ENCODE data around the gene DGKI. TPM values are rescaled to one million over a fixed set of nuclear protein-coding genes. Genes with fewer than 3 reads are reported as not detected.
A peak's percentile ranks its signal among the peaks of the same experiment; 100 is the strongest.

DGKI gene
- total and polyA plus RNA-seq, 4 donors: 1.1 to 11.3 (median 5.2) TPM

DNA sequence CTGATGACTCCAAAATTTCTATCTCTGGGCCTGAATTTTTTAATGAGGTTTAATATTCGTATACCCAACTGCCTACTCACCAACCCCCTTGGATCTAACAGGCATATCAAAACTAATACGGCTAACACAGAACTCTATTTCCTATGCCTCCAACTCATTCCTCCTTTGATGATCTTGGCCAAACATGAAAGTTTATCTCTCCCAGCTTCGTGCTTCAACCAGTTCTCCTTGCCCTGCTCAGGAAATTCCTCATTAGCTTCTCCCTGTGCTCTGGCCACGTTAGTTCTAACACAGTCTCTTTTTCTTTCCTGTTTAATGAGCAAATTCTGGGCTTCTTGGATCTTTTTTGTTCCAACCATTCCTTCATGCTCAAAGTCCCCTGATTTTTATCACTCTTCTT, 364.3 kb downstream of the DGKI start:
- Histone ChIP-seq H3K4me1 (ENCODE audit: control insufficient read depth in 1 of 2, insufficient read depth in 2 of 2, low read length in 2 of 2) (no peaks in the 10 kb centered on the region), H3K9me3 (ENCODE audit: control insufficient read depth, low read length) (no peaks in the 10 kb centered on the region), H3K27ac (ENCODE audit: low read depth in 1 of 2, low read length in 2 of 2) (no peak overlapping the region), H3K4me3 (ENCODE audit: low read length in 2 of 2) (no peak overlapping the region), H3K36me3 (ENCODE audit: control insufficient read depth in 1 of 2, insufficient read depth in 2 of 2, low read length in 1 of 2) (no peaks in the 10 kb centered on the region), H3K27me3 (ENCODE audit: control insufficient read depth in 1 of 2, insufficient read depth in 2 of 2, low read length in 1 of 2) (no peaks in the 10 kb centered on the region)
- no peak for ATAC-seq (ENCODE audit: low FRiP score)
- no peak for DNase-seq
- intact Hi-C loops (cut with DNase I): no loop called here
- WGBS, 2 donors: 37 to 41% methylated on average over 4 of the region's 4 CpGs

DNA sequence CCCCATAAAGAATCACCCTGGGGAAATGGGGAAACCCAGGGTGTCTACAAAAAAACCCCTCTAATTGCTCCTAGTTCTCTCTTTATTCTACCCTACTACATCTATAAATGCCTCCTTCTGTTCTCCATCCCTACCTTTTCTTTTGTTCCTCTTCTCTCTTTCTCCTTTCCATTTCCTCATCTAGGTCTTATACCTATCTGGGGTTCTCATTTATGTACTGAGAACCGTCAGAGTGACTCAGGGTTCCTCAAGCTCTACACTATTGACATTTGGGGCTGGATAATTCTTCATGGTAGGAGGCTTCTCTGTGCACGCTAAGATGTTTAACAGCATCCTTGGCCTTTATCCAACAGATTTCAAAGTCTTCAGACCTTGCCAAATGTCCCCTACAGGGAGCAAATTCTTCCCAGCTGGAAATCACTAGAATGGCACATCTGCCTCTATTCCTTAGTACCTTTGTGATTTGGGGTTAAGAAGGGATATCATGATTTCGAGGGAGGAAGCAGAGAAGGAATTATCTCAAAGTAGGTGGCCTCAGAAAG, 365.9 kb downstream of the DGKI start:
- no peak overlapping the region for H3K4me3 ChIP-seq (ENCODE audit: low read length in 2 of 2)
- H3K27me3 ChIP-seq (ENCODE audit: control insufficient read depth in 1 of 2, insufficient read depth in 2 of 2, low read length in 1 of 2): no peaks in the 10 kb centered on the region
- no peaks in the 10 kb centered on the region for H3K4me1 ChIP-seq (ENCODE audit: control insufficient read depth in 1 of 2, insufficient read depth in 2 of 2, low read length in 2 of 2)
- no peaks in the 10 kb centered on the region for H3K36me3 ChIP-seq (ENCODE audit: control insufficient read depth in 1 of 2, insufficient read depth in 2 of 2, low read length in 1 of 2)
- H3K27ac ChIP-seq (ENCODE audit: low read depth in 1 of 2, low read length in 2 of 2): no peak overlapping the region
- no peaks in the 10 kb centered on the region for H3K9me3 ChIP-seq (ENCODE audit: control insufficient read depth, low read length)
- no peak for DNase-seq
- 86 to 88% methylated on average over 3 of the region's 3 CpGs for WGBS, 2 donors
- no peak for ATAC-seq (ENCODE audit: low FRiP score)
- intact Hi-C loops (cut with DNase I): no loop called here

DNA sequence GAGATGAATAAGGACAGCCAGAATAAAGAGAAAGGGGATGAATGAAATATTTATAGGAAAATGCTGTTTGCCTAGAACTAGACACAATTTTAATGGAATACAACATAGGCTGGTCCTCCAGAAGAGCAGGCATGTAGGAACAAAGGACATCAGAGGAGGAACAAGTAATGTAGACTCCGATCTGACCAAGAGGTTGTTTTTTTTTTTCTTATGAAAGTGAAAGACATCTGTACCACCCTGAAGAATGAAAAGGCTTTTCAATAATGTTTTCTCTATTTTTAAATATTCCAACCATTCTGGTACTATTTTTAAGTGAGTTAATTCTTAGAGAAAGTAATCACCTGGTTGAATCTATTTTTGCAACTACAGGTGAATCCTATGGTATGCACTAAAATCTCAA, 366.4 kb downstream of the DGKI start:
- 96 to 100% methylated on average over 1 of the region's 1 CpG for WGBS, 2 donors

DNA sequence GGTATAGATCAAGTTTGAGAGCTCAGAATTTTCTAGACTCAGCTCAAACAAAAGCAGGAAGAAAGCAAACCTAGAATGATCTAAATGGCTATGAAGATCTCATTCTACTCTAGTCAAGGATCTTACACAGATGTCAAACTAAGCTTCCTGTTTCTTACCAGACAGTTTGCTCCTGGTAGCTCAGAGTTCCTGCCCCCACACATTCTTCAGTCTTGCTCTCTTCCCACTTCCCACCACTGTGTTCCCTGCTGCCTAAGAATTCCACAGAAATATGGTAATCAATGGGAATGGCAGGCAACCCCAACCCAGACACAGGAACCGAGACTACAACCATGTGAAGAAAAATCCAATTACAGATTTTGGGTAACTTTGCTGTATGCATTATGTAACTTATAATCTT, 369.8 kb downstream of the DGKI start:
- H3K27ac ChIP-seq (ENCODE audit: low read depth in 1 of 2, low read length in 2 of 2): no peak overlapping the region
- H3K9me3 ChIP-seq (ENCODE audit: control insufficient read depth, low read length): no peaks in the 10 kb centered on the region
- H3K4me1 ChIP-seq (ENCODE audit: control insufficient read depth in 1 of 2, insufficient read depth in 2 of 2, low read length in 2 of 2): no peaks in the 10 kb centered on the region
- ATAC-seq (ENCODE audit: low FRiP score) (no peak), DNase-seq (no peak)
- intact Hi-C loops (cut with DNase I): no loop called here
- no peak overlapping the region for H3K4me3 ChIP-seq (ENCODE audit: low read length in 2 of 2)
- WGBS, 2 donors: 79 to 82% methylated on average over 1 of the region's 1 CpG
- H3K27me3 ChIP-seq (ENCODE audit: control insufficient read depth in 1 of 2, insufficient read depth in 2 of 2, low read length in 1 of 2): no peaks in the 10 kb centered on the region
- H3K36me3 ChIP-seq (ENCODE audit: control insufficient read depth in 1 of 2, insufficient read depth in 2 of 2, low read length in 1 of 2): no peaks in the 10 kb centered on the region

More for the DNA sequence above, 366.4 kb downstream of the DGKI start:
- Histone ChIP-seq H3K27me3 (ENCODE audit: control insufficient read depth in 1 of 2, insufficient read depth in 2 of 2, low read length in 1 of 2) (no peaks in the 10 kb centered on the region), H3K36me3 (ENCODE audit: control insufficient read depth in 1 of 2, insufficient read depth in 2 of 2, low read length in 1 of 2) (no peaks in the 10 kb centered on the region), H3K4me3 (ENCODE audit: low read length in 2 of 2) (no peak overlapping the region), H3K4me1 (ENCODE audit: control insufficient read depth in 1 of 2, insufficient read depth in 2 of 2, low read length in 2 of 2) (no peaks in the 10 kb centered on the region), H3K27ac (ENCODE audit: low read depth in 1 of 2, low read length in 2 of 2) (no peak overlapping the region), H3K9me3 (ENCODE audit: control insufficient read depth, low read length) (no peaks in the 10 kb centered on the region)
- no peak for DNase-seq
- ATAC-seq (ENCODE audit: low FRiP score): no peak
- intact Hi-C loops (cut with DNase I): no loop called here

DNA sequence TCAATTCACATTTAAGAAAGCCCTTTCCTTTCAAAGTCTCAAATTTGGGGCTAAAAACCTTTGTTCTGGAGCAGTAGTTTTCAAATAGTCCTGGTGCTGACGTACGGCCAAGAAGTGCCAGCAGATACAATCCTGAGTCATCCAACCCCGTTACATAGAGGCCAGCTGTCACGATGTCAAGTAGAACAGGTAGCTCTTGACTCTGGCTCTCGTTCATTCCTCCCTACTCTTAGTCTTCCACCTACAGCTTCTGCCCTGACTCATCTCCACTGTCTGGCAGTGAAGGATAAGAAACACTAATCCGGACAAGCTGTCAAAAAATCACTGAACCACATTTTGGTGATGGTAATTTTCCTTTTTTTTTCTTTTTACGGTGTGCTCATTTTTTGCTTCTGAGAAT, 370.8 kb downstream of the DGKI start:
- Histone ChIP-seq H3K27ac (ENCODE audit: low read depth in 1 of 2, low read length in 2 of 2) (no peak overlapping the region), H3K36me3 (ENCODE audit: control insufficient read depth in 1 of 2, insufficient read depth in 2 of 2, low read length in 1 of 2) (no peaks in the 10 kb centered on the region), H3K4me3 (ENCODE audit: low read length in 2 of 2) (no peak overlapping the region), H3K4me1 (ENCODE audit: control insufficient read depth in 1 of 2, insufficient read depth in 2 of 2, low read length in 2 of 2) (no peaks in the 10 kb centered on the region), H3K27me3 (ENCODE audit: control insufficient read depth in 1 of 2, insufficient read depth in 2 of 2, low read length in 1 of 2) (no peaks in the 10 kb centered on the region), H3K9me3 (ENCODE audit: control insufficient read depth, low read length) (no peaks in the 10 kb centered on the region)
- ATAC-seq (ENCODE audit: low FRiP score) (no peak), DNase-seq (no peak)
- intact Hi-C loops (cut with DNase I): no loop called here
- WGBS, 2 donors: 80 to 81% methylated on average over 7 of the region's 7 CpGs

- no peaks in the 10 kb centered on the region for H3K9me3 ChIP-seq (ENCODE audit: control insufficient read depth, low read length)
- H3K36me3 ChIP-seq (ENCODE audit: control insufficient read depth in 1 of 2, insufficient read depth in 2 of 2, low read length in 1 of 2): no peaks in the 10 kb centered on the region
- 91 to 93% methylated on average over 11 of the region's 11 CpGs for WGBS, 2 donors
- no peaks in the 10 kb centered on the region for H3K4me1 ChIP-seq (ENCODE audit: control insufficient read depth in 1 of 2, insufficient read depth in 2 of 2, low read length in 2 of 2)
- DNase-seq: no peak
- no peak overlapping the region for H3K4me3 ChIP-seq (ENCODE audit: low read length in 2 of 2)
- intact Hi-C loops (cut with DNase I): no loop called here
- ATAC-seq (ENCODE audit: low FRiP score): no peak
- H3K27ac ChIP-seq (ENCODE audit: low read depth in 1 of 2, low read length in 2 of 2): no peak overlapping the region
- no peaks in the 10 kb centered on the region for H3K27me3 ChIP-seq (ENCODE audit: control insufficient read depth in 1 of 2, insufficient read depth in 2 of 2, low read length in 1 of 2)
These were observed 372.2 kb downstream of the DGKI start for GRCh38 chr7:137474540-137475026.

DNA sequence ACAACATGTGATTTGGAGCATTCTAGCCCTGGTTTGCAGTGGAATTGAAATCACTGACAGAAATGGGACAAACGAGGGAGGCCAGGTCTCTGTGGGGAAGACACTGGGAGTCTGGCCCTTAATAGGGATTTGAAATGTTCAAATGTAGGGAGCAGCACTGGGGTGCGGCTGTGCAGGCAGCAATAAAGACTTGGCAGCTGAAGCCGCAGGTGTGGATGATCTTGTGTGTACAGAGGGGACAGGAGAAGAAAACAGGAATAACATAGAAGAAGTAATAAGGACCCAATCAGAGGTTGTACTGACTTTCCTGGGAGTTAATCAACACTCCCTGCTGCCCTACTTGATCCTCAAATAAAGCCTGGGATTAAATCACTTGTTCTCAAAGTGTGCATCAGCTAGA, 375.6 kb downstream of the DGKI start:
- no peaks in the 10 kb centered on the region for H3K9me3 ChIP-seq (ENCODE audit: control insufficient read depth, low read length)
- no peak overlapping the region for H3K27ac ChIP-seq (ENCODE audit: low read depth in 1 of 2, low read length in 2 of 2)
- DNase-seq: no peak
- no peaks in the 10 kb centered on the region for H3K4me1 ChIP-seq (ENCODE audit: control insufficient read depth in 1 of 2, insufficient read depth in 2 of 2, low read length in 2 of 2)
- no peaks in the 10 kb centered on the region for H3K27me3 ChIP-seq (ENCODE audit: control insufficient read depth in 1 of 2, insufficient read depth in 2 of 2, low read length in 1 of 2)
- H3K4me3 ChIP-seq (ENCODE audit: low read length in 2 of 2): no peak overlapping the region
- intact Hi-C loops (cut with DNase I): no loop called here
- WGBS, 2 donors: 82 to 86% methylated on average over 3 of the region's 3 CpGs
- no peak for ATAC-seq (ENCODE audit: low FRiP score)
- H3K36me3 ChIP-seq (ENCODE audit: control insufficient read depth in 1 of 2, insufficient read depth in 2 of 2, low read length in 1 of 2): no peaks in the 10 kb centered on the region

DNA sequence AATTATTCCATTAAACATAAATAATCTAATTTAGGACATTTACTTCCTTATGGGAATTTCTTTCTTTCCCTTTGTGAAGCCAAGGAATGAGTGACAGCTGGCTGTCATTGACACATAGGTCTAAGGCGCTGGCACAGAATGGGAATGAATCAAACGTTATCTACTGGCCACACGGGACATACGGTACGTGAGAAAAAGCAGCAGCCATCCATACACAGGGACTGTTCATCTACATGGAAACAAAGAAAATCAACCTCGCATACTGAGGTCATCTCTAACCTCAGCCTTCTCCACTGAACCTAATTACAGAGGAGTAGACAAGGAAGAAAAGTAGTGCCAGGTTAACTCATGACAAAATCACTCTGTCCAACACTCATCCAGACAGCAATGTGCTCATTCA, 376.9 kb downstream of the DGKI start:
- DNase-seq (no peak), ATAC-seq (ENCODE audit: low FRiP score) (no peak)
- no peaks in the 10 kb centered on the region for H3K27me3 ChIP-seq (ENCODE audit: control insufficient read depth in 1 of 2, insufficient read depth in 2 of 2, low read length in 1 of 2)
- no peak overlapping the region for H3K4me3 ChIP-seq (ENCODE audit: low read length in 2 of 2)
- H3K27ac ChIP-seq (ENCODE audit: low read depth in 1 of 2, low read length in 2 of 2): no peak overlapping the region
- intact Hi-C loops (cut with DNase I): loop anchor here in 1 of 2 donors (10.0 kb wide), 1 partner anchor 125 kb away; no protein-coding TSS in a partner anchor
- H3K9me3 ChIP-seq (ENCODE audit: control insufficient read depth, low read length): no peaks in the 10 kb centered on the region
- 83 to 88% methylated on average over 6 of the region's 6 CpGs for WGBS, 2 donors
- no peaks in the 10 kb centered on the region for H3K4me1 ChIP-seq (ENCODE audit: control insufficient read depth in 1 of 2, insufficient read depth in 2 of 2, low read length in 2 of 2)
- no peaks in the 10 kb centered on the region for H3K36me3 ChIP-seq (ENCODE audit: control insufficient read depth in 1 of 2, insufficient read depth in 2 of 2, low read length in 1 of 2)

DNA sequence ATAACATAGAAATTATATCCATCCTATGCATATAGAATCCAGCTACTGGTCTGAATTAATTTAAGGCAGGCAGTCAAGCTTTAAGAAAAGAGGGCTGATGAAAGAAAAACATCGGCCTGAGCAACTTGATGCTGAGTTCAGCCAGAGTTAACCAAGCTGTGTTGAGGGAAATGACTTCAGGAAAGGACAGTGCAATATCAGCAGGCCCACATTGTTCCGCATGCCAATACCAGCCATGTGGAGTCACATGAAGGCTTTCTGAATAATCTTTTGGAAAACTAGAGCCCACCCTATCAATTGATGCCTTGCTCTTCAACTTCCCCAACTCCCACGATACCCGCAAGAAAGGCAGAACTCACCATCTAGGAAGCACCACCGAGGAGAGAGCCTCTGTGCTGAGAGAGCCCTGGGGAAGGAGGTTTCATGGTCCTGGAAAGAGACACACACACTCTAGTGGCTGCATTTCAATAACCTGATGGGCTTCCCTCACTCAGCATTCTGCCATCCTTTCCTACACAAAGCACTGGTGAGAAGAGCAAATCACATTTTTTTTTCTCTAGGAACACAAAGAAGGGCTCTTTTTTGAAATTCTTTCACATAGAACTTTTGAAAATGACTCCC, 377.5 kb downstream of the DGKI start:
- intact Hi-C loops (cut with DNase I): loop anchor here in 1 of 2 donors (10.0 kb wide), 1 partner anchor 126 kb away; no protein-coding TSS in a partner anchor
- DNase-seq (no peak), ATAC-seq (ENCODE audit: low FRiP score) (peak; percentile 41)
- Histone ChIP-seq H3K27ac (ENCODE audit: low read depth in 1 of 2, low read length in 2 of 2) (no peak overlapping the region), H3K4me3 (ENCODE audit: low read length in 2 of 2) (no peak overlapping the region), H3K4me1 (ENCODE audit: control insufficient read depth in 1 of 2, insufficient read depth in 2 of 2, low read length in 2 of 2) (no peaks in the 10 kb centered on the region), H3K36me3 (ENCODE audit: control insufficient read depth in 1 of 2, insufficient read depth in 2 of 2, low read length in 1 of 2) (no peaks in the 10 kb centered on the region), H3K9me3 (ENCODE audit: control insufficient read depth, low read length) (no peaks in the 10 kb centered on the region), H3K27me3 (ENCODE audit: control insufficient read depth in 1 of 2, insufficient read depth in 2 of 2, low read length in 1 of 2) (no peaks in the 10 kb centered on the region)
- WGBS, 2 donors: 83 to 84% methylated on average over 5 of the region's 5 CpGs

Measured in aorta (tissue), 5 donors.